ENCODE measurements around the gene PLCD1. TPM values are rescaled to one million over a fixed set of nuclear protein-coding genes. Genes with fewer than 3 reads are reported as not detected.

Gene PLCD1
- total RNA-seq, 1 donor: 15.5 TPM

- TF ChIP-seq CTCF (IDR thresholded peaks at IDR 0.05; ENCODE audit: insufficient read depth, low read depth, low read length): no peak
- no peak for DNase-seq (ENCODE audit: low read depth)
- H3K4me3 ChIP-seq (ENCODE audit: low read depth, low read length): no peak overlapping the region
Measured at GRCh38 chr3:38046027-38046426, 16.6 kb upstream of the PLCD1 start.

DNA sequence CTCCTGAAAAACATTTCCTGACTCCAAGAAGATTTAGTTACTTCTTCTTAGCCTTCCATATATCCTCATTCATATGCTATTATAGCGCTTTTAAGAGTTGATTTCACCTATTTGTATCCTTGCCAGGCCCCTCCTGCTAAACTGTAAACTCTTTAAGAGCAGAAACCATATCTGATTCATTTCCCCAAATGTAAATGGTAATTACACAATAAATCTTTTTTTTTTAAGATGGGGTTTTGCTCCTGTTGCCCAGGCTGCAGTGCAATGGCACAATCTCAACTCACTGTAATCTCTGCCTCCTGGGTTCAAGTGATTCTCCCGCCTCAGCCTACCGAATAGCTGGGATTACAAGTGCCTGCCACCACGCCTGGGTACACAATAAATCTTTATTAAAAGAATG lies 14.0 kb upstream of the PLCD1 start:
- no peak overlapping the region for H3K4me3 ChIP-seq (ENCODE audit: low read depth, low read length)
- TF ChIP-seq CTCF (IDR thresholded peaks at IDR 0.05; ENCODE audit: insufficient read depth, low read depth, low read length): no peak
- DNase-seq (ENCODE audit: low read depth): no peak

DNA sequence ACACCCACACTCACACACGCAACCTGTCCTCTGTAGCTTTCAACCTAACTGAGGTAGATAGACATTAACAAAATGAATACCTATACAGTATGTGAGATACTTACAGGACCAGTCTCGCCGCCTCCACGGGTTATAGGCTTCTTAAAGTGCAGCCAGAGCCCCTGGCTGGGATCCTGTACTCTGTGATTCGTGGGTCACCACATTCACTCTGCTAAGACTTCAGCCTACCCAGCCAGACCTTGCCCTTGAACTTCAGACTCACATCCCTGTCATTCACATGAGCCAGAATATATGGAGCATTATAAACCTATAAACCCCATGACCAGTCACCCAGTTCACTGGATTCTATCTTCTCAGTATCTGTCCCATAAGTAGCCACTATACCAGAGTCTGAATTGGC lies 11.0 kb upstream of the PLCD1 start:
- DNase-seq (ENCODE audit: low read depth): no peak
- TF ChIP-seq CTCF (IDR thresholded peaks at IDR 0.05; ENCODE audit: insufficient read depth, low read depth, low read length): no peak
- H3K4me3 ChIP-seq (ENCODE audit: low read depth, low read length): no peak overlapping the region

DNA sequence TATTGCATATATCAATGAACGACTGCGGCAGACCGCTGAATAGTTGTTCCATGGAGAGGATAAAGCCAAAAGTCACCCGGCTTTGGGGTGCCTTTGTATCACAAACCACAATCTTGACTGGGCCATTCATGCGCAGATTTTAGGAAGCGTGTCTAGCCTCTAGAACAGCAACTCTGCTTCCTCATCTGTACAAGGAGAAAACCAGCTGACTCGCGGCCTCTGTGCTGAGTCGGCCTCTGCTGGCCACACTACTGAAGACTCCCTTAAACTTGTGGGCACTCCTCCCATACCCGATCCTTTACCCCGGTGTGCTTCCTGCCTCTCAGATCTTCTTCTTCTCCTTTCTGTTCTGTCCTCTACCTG lies 10.4 kb upstream of the PLCD1 start:
- peak; percentile 44 for TF ChIP-seq CTCF (IDR thresholded peaks at IDR 0.05; ENCODE audit: insufficient read depth, low read depth, low read length)
- DNase-seq (ENCODE audit: low read depth): peak; percentile 52
- H3K4me3 ChIP-seq (ENCODE audit: low read depth, low read length): peak overlapping the region; percentile 58

- TF ChIP-seq CTCF (IDR thresholded peaks at IDR 0.05; ENCODE audit: insufficient read depth, low read depth, low read length): no peak
- peak; percentile 55 for DNase-seq (ENCODE audit: low read depth)
- H3K4me3 ChIP-seq (ENCODE audit: low read depth, low read length): peak within 1 kb of the TSS; percentile 58
Measured at GRCh38 chr3:38039101-38039898, 9.9 kb upstream of the PLCD1 start, which contains the start of gene DLEC1. TSS of gene DLEC1 (plus strand) at chr3:38039208. CDS start at chr3:38039226, 18 bp downstream.

- no peak overlapping the region for H3K4me3 ChIP-seq (ENCODE audit: low read depth, low read length)
- no peak for TF ChIP-seq CTCF (IDR thresholded peaks at IDR 0.05; ENCODE audit: insufficient read depth, low read depth, low read length)
- DNase-seq (ENCODE audit: low read depth): no peak
Measured at GRCh38 chr3:38038447-38038911, 9.0 kb upstream of the PLCD1 start.
